Adrenal gland (tissue), 12 donors: ENCODE results near the gene DDX5. TPM values are rescaled to one million over a fixed set of nuclear protein-coding genes. Genes with fewer than 3 reads are reported as not detected.

Source experiments
- DNase-seq, 7 donors: peaks; one replicate each; pipeline ENCODE4 v3.0.0-alpha.2; 2019 to 2020
- H3K27ac ChIP-seq, 5 donors: fragments of 200-600 bp; sonication (generic) in 4 of 5; 1 replicate in 3 of 5; 2 replicates in 2 of 5; pipeline versions ENCODE4 v1.5.1 to v1.8.0; 2016 to 2020; ENCODE audit warnings: mild to moderate bottlenecking in 1 of 5
- H3K27me3 ChIP-seq: fragments of 200-600 bp; 2 replicates; pipeline ENCODE4 v1.8.0; 2021
- H3K36me3 ChIP-seq, 2 donors: fragments of 200-600 bp; replicated peaks in 1 of 2; 1 replicate in 1 of 2; 2 replicates in 1 of 2; pipeline versions ENCODE4 v1.5.1 to v1.8.0; 2018 to 2022
- H3K4me1 ChIP-seq, 2 donors: fragments of 200-600 bp; replicated peaks in 1 of 2; 1 replicate in 1 of 2; 2 replicates in 1 of 2; pipeline versions ENCODE4 v1.5.1 to v1.8.0; 2018 to 2021
- H3K4me3 ChIP-seq, 4 donors: fragments of 200-600 bp; sonication (generic) in 3 of 4; one replicate each; pipeline ENCODE4 v1.5.1; 2016 to 2018
- H3K9me3 ChIP-seq, 3 donors: fragments of 200-600 bp; sonication (generic) in 1 of 3; replicated peaks in 1 of 3; 1 replicate in 2 of 3; 2 replicates in 1 of 3; pipeline versions ENCODE4 v1.5.1 to v1.8.0; 2016 to 2021
- CTCF ChIP-seq, 6 experiments: fragments of 450-650 bp in 4 of 6; fragments of 200-600 bp in 2 of 6; sonication (generic) in 1 of 6; IDR thresholded peaks; 1 replicate in 5 of 6; 2 replicates in 1 of 6; pipeline versions ENCODE4 v1.5.1 to v1.8.0; 2016 to 2021; ENCODE audit warnings: antibody characterized with exemption in 6 of 6, mild to moderate bottlenecking in 2 of 6, moderate library complexity in 1 of 6
- POLR2A ChIP-seq, 2 donors: fragments of 450-650 bp; IDR thresholded peaks; one replicate each; pipeline ENCODE4 v1.6.1; 2017; ENCODE audit warnings: antibody characterized with exemption in 2 of 2, mild to moderate bottlenecking in 2 of 2, moderate library complexity in 1 of 2
- WGBS, 4 donors: extraction: QIAGEN DNeasy Blood & Tissue Kit in 2 of 4; methylation state at CpG; one replicate each; pipeline versions ENCODE4 v1.1.5 to v1.1.7; 2013 to 2017; 5-methylcytosine and 5-hydroxymethylcytosine counted together
- intact Hi-C, 2 donors: fragments of 100-400 bp; cut with DNase I; formaldehyde crosslinking; loops; one replicate each; pipeline versions ENCODE4 v1.14.1 to v1.15.0; 2022 to 2023
- polyA plus RNA-seq, 3 donors: library from polyadenylated mRNA; stranded (reverse); fragments of 200-250 nt in 2 of 3; fragments of 350-450 nt in 1 of 3; fragmentation: Illumina TruSeq in 1 of 3; extraction: RNeasy Lipid Tissue Mini Kit (QIAGEN cat#74804) in 1 of 3; gene quantifications; one replicate each; pipeline ENCODE4 v1.2.3, GENCODE V29; 2013 to 2014
- total RNA-seq, 9 donors: library from RNA; depleted of rRNA in 4 of 9; stranded (reverse); fragments of >200 nt in 4 of 9; fragments of 120-200 nt in 1 of 9; fragmentation: NEBNext Ultra II Directional in 1 of 9; extraction: Animal tissue kit (Norgen Biotek cat#: 25700) in 1 of 9; gene quantifications; one replicate each; pipeline versions ENCODE4 v1.1.0 to v1.2.4, GENCODE V29; 2013 to 2023
- donor health status: healthy with polysubstance abuse.
- donor health status: Bipolar disorder and iron deficiency.
- donor health status: DM: yes; HTN: yes; CAD: no.
- donor health status: DM: no; HTN: no; CAD: no.
- donor health status: DM: no; HTN: no; CAD: no.
- donor health status: DM: yes; HTN: yes; CAD: no.

Gene DDX5
- total and polyA plus RNA-seq, 12 donors: 315 to 1,846 (median 953) TPM

GRCh38 chr17:64540118-64540776 is 34.2 kb upstream of the DDX5 start:
- no peak for DNase-seq
- 96 to 100% (median 97%) methylated on average over 4 to 5 of the region's 5 CpGs for WGBS, 4 donors
- intact Hi-C loops: no loop called here
- no peak overlapping the region for H3K4me3 ChIP-seq
- H3K9me3 ChIP-seq: no peaks in the 10 kb centered on the region
- H3K27ac ChIP-seq: no peak overlapping the region
- TF ChIP-seq POLR2A (IDR thresholded peaks at IDR 0.05): no peak
- H3K36me3 ChIP-seq: peaks cover 0 to 51% of the 10 kb centered on the region in 2 donors
- H3K4me1 ChIP-seq: peaks cover 0 to 5% of the 10 kb centered on the region in 2 donors
- H3K27me3 ChIP-seq: no peaks in the 10 kb centered on the region

- peaks cover 0 to 52% of the 10 kb centered on the region in 2 donors for H3K36me3 ChIP-seq
- DNase-seq: no peak
- no peak for TF ChIP-seq CTCF (IDR thresholded peaks at IDR 0.05)
- no peak for TF ChIP-seq POLR2A (IDR thresholded peaks at IDR 0.05)
- H3K9me3 ChIP-seq: no peaks in the 10 kb centered on the region
- 90 to 94% (median 93%) methylated on average over 7 of the region's 7 CpGs for WGBS, 4 donors
- H3K27me3 ChIP-seq: no peaks in the 10 kb centered on the region
- intact Hi-C loops: no loop called here
- H3K4me3 ChIP-seq: no peak overlapping the region
- peaks cover 5 to 6% of the 10 kb centered on the region in 2 donors for H3K4me1 ChIP-seq
- no peak overlapping the region for H3K27ac ChIP-seq
Observed at GRCh38 chr17:64538508-64539130, 32.5 kb upstream of the DDX5 start.

- H3K27ac ChIP-seq: peak overlapping the region in 1 of 5 donors; percentile 45
- DNase-seq: no peak
- intact Hi-C loops: no loop called here
- TF ChIP-seq CTCF (IDR thresholded peaks at IDR 0.05) (no peak), POLR2A (IDR thresholded peaks at IDR 0.05) (no peak)
- H3K36me3 ChIP-seq: peaks cover 0 to 62% of the 10 kb centered on the region in 2 donors
- H3K4me1 ChIP-seq: peaks cover 5 to 7% of the 10 kb centered on the region in 2 donors
- H3K27me3 ChIP-seq: no peaks in the 10 kb centered on the region
- H3K4me3 ChIP-seq: no peak overlapping the region
- no peaks in the 10 kb centered on the region for H3K9me3 ChIP-seq
- 56 to 66% (median 62%) methylated on average over 5 of the region's 5 CpGs for WGBS, 4 donors
Observed at GRCh38 chr17:64537488-64537887, 31.4 kb upstream of the DDX5 start.

- TF ChIP-seq CTCF (IDR thresholded peaks at IDR 0.05): no peak
- no peak for TF ChIP-seq POLR2A (IDR thresholded peaks at IDR 0.05)
- WGBS, 4 donors: 86 to 93% (median 90%) methylated on average over 2 of the region's 2 CpGs
- DNase-seq: no peak
- Histone ChIP-seq H3K9me3 (no peaks in the 10 kb centered on the region), H3K4me3 (no peak overlapping the region), H3K27ac (peak overlapping the region in 1 of 5 donors; percentile 45), H3K4me1 (peaks cover 10 to 13% of the 10 kb centered on the region in 2 donors), H3K36me3 (peaks cover 0 to 67% of the 10 kb centered on the region in 2 donors), H3K27me3 (no peaks in the 10 kb centered on the region)
- intact Hi-C loops: no loop called here
Observed at GRCh38 chr17:64536913-64537312, 30.8 kb upstream of the DDX5 start.
